GM23338 (cell line): ENCODE data around the gene HOXA9. TPM values are rescaled to one million over a fixed set of nuclear protein-coding genes. Genes with fewer than 3 reads are reported as not detected.
A peak's percentile ranks its signal among the peaks of the same experiment; 100 is the strongest.

ENCODE experiments used
- ATAC-seq: fragments of 200-7000 bp; cut with Tn5 transposase; 3 replicates; pipeline ENCODE4 v1.9.1; 2020
- DNase-seq: peaks from one replicate; pipeline ENCODE4 v3.0.0-alpha.2; 2015; ENCODE audit warnings: low spot score
- H2AFZ ChIP-seq: fragments of 200-600 bp; sonication (generic); 2 replicates; pipeline ENCODE4 v1.8.0; 2016; ENCODE audit warnings: antibody characterized with exemption, mild to moderate bottlenecking, moderate library complexity
- H3F3A ChIP-seq: fragments of 200-600 bp; sonication (generic); replicated peaks from 2 replicates; pipeline ENCODE4 v1.8.0; 2017; ENCODE audit warnings: antibody characterized with exemption, mixed run types, low read depth
- H3K27ac ChIP-seq: fragments of 200-600 bp; sonication (generic); 2 replicates; pipeline ENCODE4 v1.6.1; 2016; ENCODE audit warnings: low read depth
- H3K27me3 ChIP-seq: fragments of 200-600 bp; sonication (generic); 2 replicates; pipeline ENCODE4 v1.8.0; 2016; ENCODE audit warnings: mild to moderate bottlenecking, mixed run types, moderate library complexity; ENCODE audit not compliant: insufficient read depth
- H3K36me3 ChIP-seq: fragments of 200-600 bp; sonication (generic); 2 replicates; pipeline ENCODE4 v1.8.0; 2016; ENCODE audit warnings: mild to moderate bottlenecking; ENCODE audit not compliant: insufficient read depth
- H3K4me1 ChIP-seq: fragments of 200-600 bp; sonication (generic); 2 replicates; pipeline ENCODE4 v1.8.0; 2016; ENCODE audit warnings: mild to moderate bottlenecking, moderate library complexity; ENCODE audit not compliant: insufficient read depth
- H3K4me2 ChIP-seq: fragments of 200-600 bp; sonication (generic); 2 replicates; pipeline ENCODE4 v1.7.1; 2017; ENCODE audit warnings: mixed run types
- H3K4me3 ChIP-seq: fragments of 200-600 bp; sonication (generic); 2 replicates; pipeline ENCODE4 v1.6.1; 2016; ENCODE audit warnings: mixed run types
- H3K79me2 ChIP-seq: fragments of 200-600 bp; sonication (generic); replicated peaks from 2 replicates; pipeline ENCODE4 v1.8.0; 2017; ENCODE audit warnings: mild to moderate bottlenecking; ENCODE audit not compliant: insufficient read depth
- H3K9me2 ChIP-seq: fragments of 200-600 bp; sonication (generic); 2 replicates; pipeline ENCODE4 v1.8.0; 2017; ENCODE audit not compliant: insufficient read depth
- H4K20me1 ChIP-seq: fragments of 200-600 bp; sonication (generic); replicated peaks from 2 replicates; pipeline ENCODE4 v1.8.0; 2017; ENCODE audit warnings: mild to moderate bottlenecking; ENCODE audit not compliant: insufficient read depth
- H3K27ac Mint-ChIP-seq: 2 replicates; pipeline ENCODE4 v1.8.0; 2020; ENCODE audit warnings: inconsistent platforms, mild to moderate bottlenecking, moderate library complexity, mixed read lengths
- H3K27me3 Mint-ChIP-seq: 3 replicates; pipeline ENCODE4 v1.8.0; 2022; ENCODE audit warnings: low read depth, mild to moderate bottlenecking, moderate library complexity, mixed read lengths, inconsistent platforms; ENCODE audit not compliant: insufficient read depth, poor library complexity
- H3K36me3 Mint-ChIP-seq: 3 replicates; pipeline ENCODE4 v1.8.0; 2021; ENCODE audit warnings: low read depth, mild to moderate bottlenecking, inconsistent platforms, moderate library complexity, mixed read lengths
- H3K4me1 Mint-ChIP-seq: 3 replicates; pipeline ENCODE4 v1.8.0; 2020; ENCODE audit warnings: mild to moderate bottlenecking, inconsistent platforms, mixed read lengths
- H3K4me3 Mint-ChIP-seq: 3 replicates; pipeline ENCODE4 v1.8.0; 2021; ENCODE audit warnings: moderate library complexity, mild to moderate bottlenecking, inconsistent platforms, mixed read lengths
- H3K9me3 Mint-ChIP-seq: 3 replicates; pipeline ENCODE4 v1.8.0; 2020; ENCODE audit warnings: moderate library complexity, mild to moderate bottlenecking, inconsistent platforms, mixed read lengths
- ETS1 ChIP-seq: IDR thresholded peaks from 2 replicates; pipeline ENCODE4 v1.6.1; 2016; ENCODE audit warnings: antibody characterized with exemption
- EZH2 ChIP-seq: fragments of 200-600 bp; sonication (generic); IDR thresholded peaks from one replicate; pipeline ENCODE4 v1.8.0; 2017; ENCODE audit warnings: antibody characterized with exemption, mild to moderate bottlenecking, low read depth; ENCODE audit not compliant: unreplicated experiment
- EZH2phosphoT487 ChIP-seq: fragments of 200-600 bp; sonication (generic); IDR thresholded peaks from one replicate; pipeline ENCODE4 v1.8.1; 2018; ENCODE audit warnings: antibody characterized with exemption; ENCODE audit not compliant: unreplicated experiment
- ZNF462 ChIP-seq: fragments of 250-450 bp; sonication (Bioruptor Pico); IDR thresholded peaks from 2 replicates; pipeline ENCODE4 v1.5.0; 2020; ENCODE audit warnings: mild to moderate bottlenecking, moderate library complexity
- polyA plus RNA-seq: library from polyadenylated mRNA; unstranded; fragments of >200 nt; fragmentation: Nextera tagmentation; extraction: Ambion mirVana; gene quantifications from 2 replicates; pipeline ENCODE4 v1.2.1, GENCODE V29; 2016
- total RNA-seq: library from RNA; depleted of rRNA; stranded (reverse); fragments of >200 nt; shearing (Covaris generic); gene quantifications from 2 replicates; pipeline ENCODE4 v1.2.3, GENCODE V29; 2014

Gene HOXA9
- total and polyA plus RNA-seq, 2 experiments from 2014 or later: not detected

- no peak; the same call in 2 of the 3 replicates for ATAC-seq
- no peak for TF ChIP-seq ZNF462 (CRISPR knock-in tag)
- TF ChIP-seq EZH2: peak; percentile 75
- TF ChIP-seq ETS1: no peak
- peak; percentile 60 for TF ChIP-seq EZH2phosphoT487
- Mint-ChIP-seq H3K4me1 (peaks cover 41% of the 10 kb centered on the region), H3K27me3 (peaks cover 99% of the 10 kb centered on the region), H3K27ac (no peak overlapping the region), H3K9me3 (no peaks in the 10 kb centered on the region; the same call in 1 of the 3 replicates), H3K36me3 (no peaks in the 10 kb centered on the region), H3K4me3 (no peak overlapping the region; the same call in 2 of the 3 replicates)
- no peak overlapping the region for H3K27ac ChIP-seq
- H3K36me3 ChIP-seq: no peaks in the 10 kb centered on the region
- peak; percentile 47 for DNase-seq
- peaks cover 41% of the 10 kb centered on the region for H4K20me1 ChIP-seq
- no peak overlapping the region for H2AFZ ChIP-seq
- H3K4me1 ChIP-seq: peaks cover 70% of the 10 kb centered on the region
- peak overlapping the region; percentile 77 for H3K4me2 ChIP-seq
- H3F3A ChIP-seq: peaks cover 56% of the 10 kb centered on the region
- peak overlapping the region; percentile 48 for H3K4me3 ChIP-seq
- peaks cover 100% of the 10 kb centered on the region for H3K27me3 ChIP-seq
- H3K79me2 ChIP-seq: no peaks in the 10 kb centered on the region
- H3K9me2 ChIP-seq: no peaks in the 10 kb centered on the region
Observed at GRCh38 chr7:27189295-27189996, 24.1 kb upstream of the HOXA9 start.
